Loucy (cell line): ENCODE measurements around the gene STOX1.
"Not testable (repeated sequence)": the region's sequence is repeated elsewhere in the genome, so short reads cannot be mapped to it uniquely, and the experiment has no call there.

Source experiments
- H2AFZ ChIP-seq: fragments of 200-600 bp; sonication (generic); 2 replicates; pipeline ENCODE4 v1.6.0; 2016; ENCODE audit warnings: antibody characterized with exemption, mild to moderate bottlenecking, low read length, moderate library complexity
- H3F3A ChIP-seq: fragments of 200-600 bp; 2 replicates; pipeline ENCODE4 v1.6.0; 2016; ENCODE audit warnings: antibody characterized with exemption, low read depth, mild to moderate bottlenecking
- H3K27me3 ChIP-seq: fragments of 200-600 bp; sonication (generic); 2 replicates; pipeline ENCODE4 v1.6.1; 2014; ENCODE audit warnings: low read length, mild to moderate bottlenecking; ENCODE audit not compliant: insufficient read depth, poor library complexity, severe bottlenecking
- H3K36me3 ChIP-seq: fragments of 200-600 bp; sonication (generic); 2 replicates; pipeline ENCODE4 v1.6.1; 2016; ENCODE audit warnings: low read length; ENCODE audit not compliant: insufficient read depth
- H3K4me1 ChIP-seq: fragments of 200-600 bp; sonication (generic); 2 replicates; pipeline ENCODE4 v1.5.1; 2014; ENCODE audit warnings: low read length, mild to moderate bottlenecking; ENCODE audit not compliant: insufficient read depth, poor library complexity, severe bottlenecking
- H3K4me2 ChIP-seq: fragments of 200-600 bp; sonication (generic); 2 replicates; pipeline ENCODE4 v1.6.0; 2014; ENCODE audit warnings: antibody characterized with exemption, low read length, low read depth, mild to moderate bottlenecking; ENCODE audit not compliant: poor library complexity, severe bottlenecking
- H3K4me3 ChIP-seq: fragments of 200-600 bp; sonication (generic); 2 replicates; pipeline ENCODE4 v1.5.1; 2014; ENCODE audit warnings: low read length, mild to moderate bottlenecking, mixed read lengths; ENCODE audit not compliant: poor library complexity, severe bottlenecking
- H3K79me2 ChIP-seq: fragments of 200-600 bp; sonication (generic); 2 replicates; pipeline ENCODE4 v1.6.1; 2014; ENCODE audit warnings: low read length; ENCODE audit not compliant: insufficient read depth
- H3K9ac ChIP-seq: fragments of 200-600 bp; sonication (generic); 2 replicates; pipeline ENCODE4 v1.6.0; 2014; ENCODE audit warnings: mild to moderate bottlenecking, low read depth, low read length, moderate library complexity; ENCODE audit not compliant: poor library complexity, severe bottlenecking
- H3K9me2 ChIP-seq: fragments of 200-600 bp; sonication (generic); replicated peaks from 2 replicates; pipeline ENCODE4 v1.6.1; 2016; ENCODE audit warnings: low read depth, low read length, mixed read lengths
- H3K9me3 ChIP-seq: fragments of 200-600 bp; sonication (generic); 2 replicates; pipeline ENCODE4 v1.6.1; 2014; ENCODE audit warnings: mild to moderate bottlenecking, antibody characterized with exemption, low read length, low read depth; ENCODE audit not compliant: insufficient read depth
- H4K20me1 ChIP-seq: fragments of 200-600 bp; sonication (generic); 2 replicates; pipeline ENCODE4 v1.6.0; 2014; ENCODE audit warnings: antibody characterized with exemption, low read length, mild to moderate bottlenecking; ENCODE audit not compliant: insufficient read depth, poor library complexity, severe bottlenecking
- EZH2phosphoT487 ChIP-seq: fragments of 200-600 bp; IDR thresholded peaks from 2 replicates; pipeline ENCODE4 v1.6.1; 2018; ENCODE audit warnings: antibody characterized with exemption, mild to moderate bottlenecking, moderate library complexity, borderline replicate concordance
- TF ChIP-seq, protein P1 (sequence below): fragments of 200-600 bp; sonication (generic); conservative IDR thresholded peaks from 2 replicates; pipeline ENCODE4 v1.5.1; 2014; ENCODE audit warnings: mild to moderate bottlenecking, antibody characterized with exemption, low read length

STOX1 gene

DNA sequence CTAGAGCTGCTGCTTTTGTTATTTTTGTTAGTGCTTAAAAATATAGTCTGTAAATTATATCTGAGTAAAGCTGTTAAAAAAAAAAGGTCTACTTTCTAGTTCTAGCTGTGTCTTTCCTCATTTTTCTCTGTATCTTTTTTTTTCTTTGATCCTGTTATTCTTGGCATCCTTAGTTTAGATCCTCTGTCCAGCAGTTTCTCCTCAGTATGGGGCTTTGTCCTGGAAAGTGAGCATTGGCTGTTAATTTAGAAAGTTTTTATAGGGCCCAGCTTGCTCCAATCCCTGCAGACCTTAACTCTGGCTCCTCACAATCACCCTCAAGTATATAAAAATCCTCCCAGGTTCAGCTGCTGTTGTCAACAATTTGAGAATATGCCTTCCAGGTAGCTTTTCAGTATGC lies 97.3 kb downstream of the STOX1 start:
- no peak overlapping the region for H2AFZ ChIP-seq
- H3F3A ChIP-seq = 0 out of 2 replicates have a peak, but pooled peaks cover 2% of the 10 kb centered on the region
- no peak overlapping the region for H3K4me3 ChIP-seq
- no peak for TF ChIP-seq EZH2phosphoT487
- TF ChIP-seq, protein P1, sequence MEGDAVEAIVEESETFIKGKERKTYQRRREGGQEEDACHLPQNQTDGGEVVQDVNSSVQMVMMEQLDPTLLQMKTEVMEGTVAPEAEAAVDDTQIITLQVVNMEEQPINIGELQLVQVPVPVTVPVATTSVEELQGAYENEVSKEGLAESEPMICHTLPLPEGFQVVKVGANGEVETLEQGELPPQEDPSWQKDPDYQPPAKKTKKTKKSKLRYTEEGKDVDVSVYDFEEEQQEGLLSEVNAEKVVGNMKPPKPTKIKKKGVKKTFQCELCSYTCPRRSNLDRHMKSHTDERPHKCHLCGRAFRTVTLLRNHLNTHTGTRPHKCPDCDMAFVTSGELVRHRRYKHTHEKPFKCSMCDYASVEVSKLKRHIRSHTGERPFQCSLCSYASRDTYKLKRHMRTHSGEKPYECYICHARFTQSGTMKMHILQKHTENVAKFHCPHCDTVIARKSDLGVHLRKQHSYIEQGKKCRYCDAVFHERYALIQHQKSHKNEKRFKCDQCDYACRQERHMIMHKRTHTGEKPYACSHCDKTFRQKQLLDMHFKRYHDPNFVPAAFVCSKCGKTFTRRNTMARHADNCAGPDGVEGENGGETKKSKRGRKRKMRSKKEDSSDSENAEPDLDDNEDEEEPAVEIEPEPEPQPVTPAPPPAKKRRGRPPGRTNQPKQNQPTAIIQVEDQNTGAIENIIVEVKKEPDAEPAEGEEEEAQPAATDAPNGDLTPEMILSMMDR = no peak
- no peaks in the 10 kb centered on the region for H3K4me1 ChIP-seq
- no peak overlapping the region for H3K4me2 ChIP-seq
- no peaks in the 10 kb centered on the region for H3K27me3 ChIP-seq
- H4K20me1 ChIP-seq = peaks cover 7% of the 10 kb centered on the region
- no peaks in the 10 kb centered on the region for H3K9me2 ChIP-seq
- peaks cover 33% of the 10 kb centered on the region; the same call in 1 of the 2 replicates for H3K36me3 ChIP-seq
- H3K9me3 ChIP-seq = no peaks in the 10 kb centered on the region
- H3K79me2 ChIP-seq = peaks cover 23% of the 10 kb centered on the region; the same call in 1 of the 2 replicates
- no peak overlapping the region for H3K9ac ChIP-seq

DNA sequence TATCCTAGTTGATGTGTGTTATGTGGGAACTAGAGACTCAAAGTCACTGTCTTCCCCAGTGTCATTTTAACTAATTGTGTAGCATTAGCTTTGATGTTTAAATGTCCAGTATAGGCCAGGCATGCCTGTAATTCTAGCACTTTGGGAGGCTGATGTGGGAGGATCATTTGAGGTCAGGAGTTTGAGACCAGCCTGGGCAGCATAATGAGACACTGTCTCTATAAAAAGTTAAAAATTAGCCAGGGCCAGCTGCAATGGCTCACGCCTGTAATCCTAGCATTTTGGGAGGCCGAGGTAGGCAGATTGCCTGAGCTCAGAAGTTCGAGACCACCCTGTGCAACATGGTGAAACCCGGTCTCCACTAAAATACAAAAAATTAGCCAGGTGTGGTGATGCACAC lies 98.2 kb downstream of the STOX1 start:
- H3K27me3 ChIP-seq = no peaks in the 10 kb centered on the region
- no peaks in the 10 kb centered on the region for H3K4me1 ChIP-seq
- H3K4me3 ChIP-seq = no peak overlapping the region
- no peak overlapping the region for H3K9ac ChIP-seq
- H2AFZ ChIP-seq = no peak overlapping the region
- H3K79me2 ChIP-seq = peaks cover 23% of the 10 kb centered on the region; the same call in 1 of the 2 replicates
- peaks cover 32% of the 10 kb centered on the region; the same call in 1 of the 2 replicates for H3K36me3 ChIP-seq
- 0 out of 2 replicates have a peak, but pooled peaks cover 2% of the 10 kb centered on the region for H3F3A ChIP-seq
- TF ChIP-seq, protein P1 = no peak
- no peaks in the 10 kb centered on the region for H3K9me2 ChIP-seq
- no peaks in the 10 kb centered on the region for H3K9me3 ChIP-seq
- peaks cover 7% of the 10 kb centered on the region for H4K20me1 ChIP-seq
- H3K4me2 ChIP-seq = no peak overlapping the region

DNA sequence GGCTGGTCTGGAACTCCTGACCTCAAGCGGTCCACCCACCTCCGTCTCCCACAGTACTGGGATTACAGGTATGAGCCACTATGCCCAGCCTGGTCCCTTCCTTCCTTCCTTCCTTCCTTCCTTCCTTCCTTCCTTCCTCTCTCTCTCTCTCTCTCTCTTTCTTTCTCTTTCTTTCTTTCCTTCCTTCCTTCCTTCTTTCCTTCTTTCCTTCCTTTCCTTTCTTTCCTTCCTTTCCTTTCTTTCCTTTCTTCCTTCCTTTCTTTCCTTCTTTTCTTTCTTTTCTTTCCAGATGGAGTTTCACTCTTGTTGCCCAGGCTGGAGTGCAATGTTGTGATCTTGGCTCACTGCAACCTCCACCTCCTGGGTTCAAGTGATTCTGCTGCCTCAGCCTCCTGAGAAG lies 101.8 kb downstream of the STOX1 start:
- not testable (repeated sequence) for H2AFZ ChIP-seq, H3K9me3 ChIP-seq, H3K9me2 ChIP-seq, H4K20me1 ChIP-seq, H3K9ac ChIP-seq, H3F3A ChIP-seq, H3K4me3 ChIP-seq, H3K4me1 ChIP-seq, H3K4me2 ChIP-seq, H3K27me3 ChIP-seq
- Histone ChIP-seq H3K79me2 (peaks cover 15% of the 10 kb centered on the region; the same call in 1 of the 2 replicates), H3K36me3 (peaks cover 47% of the 10 kb centered on the region; the same call in 1 of the 2 replicates)

DNA sequence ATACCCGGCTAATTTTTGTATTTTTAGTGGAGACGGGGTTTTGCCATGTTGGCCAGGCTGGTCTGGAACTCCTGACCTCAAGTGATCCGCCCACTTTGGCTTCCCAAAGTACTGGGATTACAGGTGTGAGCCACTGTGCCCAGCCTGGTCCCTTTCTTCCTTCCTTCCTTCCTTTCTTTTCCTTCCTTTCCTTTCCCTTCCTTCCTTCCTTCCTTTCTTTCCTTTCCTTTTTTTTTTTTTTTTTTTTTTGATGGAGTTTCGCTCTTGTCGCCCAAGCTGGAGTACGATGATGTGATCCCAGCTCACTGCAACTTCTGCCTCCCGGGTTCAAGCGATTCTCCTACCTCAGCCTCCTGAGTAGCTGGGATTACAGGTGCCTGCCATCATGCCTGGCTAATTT lies 102.6 kb downstream of the STOX1 start:
- H3K4me2 ChIP-seq = not testable (repeated sequence)

DNA sequence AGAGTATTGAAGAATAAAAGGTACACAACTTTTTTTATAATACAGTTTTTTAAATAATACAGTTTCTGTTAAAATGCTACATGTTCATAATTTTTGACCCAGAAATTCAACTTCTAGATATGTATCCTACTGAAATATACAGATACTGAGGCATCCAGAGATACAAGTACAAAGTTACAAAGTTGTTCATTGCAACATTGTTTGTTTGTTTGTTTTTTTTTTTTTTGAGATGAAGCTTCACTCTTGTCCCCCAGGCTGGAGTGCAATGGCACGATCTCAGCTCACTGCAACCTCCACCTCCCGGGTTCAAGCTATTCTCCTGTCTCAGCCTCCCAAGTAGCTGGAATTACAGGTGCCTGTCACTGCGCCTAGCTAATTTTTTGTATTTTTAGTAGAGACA lies 105.5 kb downstream of the STOX1 start:
- not testable (repeated sequence) for H3K9me3 ChIP-seq, H3K4me2 ChIP-seq, H3K9me2 ChIP-seq, H3K79me2 ChIP-seq, H3K4me3 ChIP-seq, H2AFZ ChIP-seq, H3K9ac ChIP-seq, H3K4me1 ChIP-seq, H4K20me1 ChIP-seq, H3K27me3 ChIP-seq, H3F3A ChIP-seq
- peaks cover 61% of the 10 kb centered on the region; the same call in 1 of the 2 replicates for H3K36me3 ChIP-seq

More for the DNA sequence above, 102.6 kb downstream of the STOX1 start:
- H3K9me2 ChIP-seq, H3K9ac ChIP-seq, H3K79me2 ChIP-seq, H3K27me3 ChIP-seq, H4K20me1 ChIP-seq, H3K4me1 ChIP-seq, H3K9me3 ChIP-seq, H3F3A ChIP-seq, H2AFZ ChIP-seq, H3K4me3 ChIP-seq: not testable (repeated sequence)
- peaks cover 51% of the 10 kb centered on the region; the same call in 1 of the 2 replicates for H3K36me3 ChIP-seq
